SK-N-SH treated with all-trans-retinoic acid at 6 μM for 48 hours (cell line): Measurements from ENCODE around the gene ZCCHC9.

Experiments used
- ATAC-seq: fragments of 200-7000 bp; cut with Tn5 transposase; 3 replicates; pipeline ENCODE4 v1.9.1; 2020; ENCODE audit warnings: mild to moderate bottlenecking, moderate library complexity
- BACH2 ChIP-seq: fragments of 250-450 bp; sonication (Bioruptor Pico); IDR thresholded peaks from 2 replicates; pipeline ENCODE4 v1.9.0; 2021; ENCODE audit warnings: mild to moderate bottlenecking, borderline replicate concordance
- CSDC2 ChIP-seq: fragments of 250-450 bp; sonication (Bioruptor Pico); IDR thresholded peaks from 2 replicates; pipeline ENCODE4 v1.5.0; 2020; ENCODE audit warnings: mild to moderate bottlenecking, moderate library complexity
- ESRRG ChIP-seq: fragments of 250-450 bp; sonication (Bioruptor Pico); IDR thresholded peaks from 2 replicates; pipeline ENCODE4 v1.6.1; 2021; ENCODE audit warnings: mild to moderate bottlenecking
- GLIS3 ChIP-seq: fragments of 250-450 bp; sonication (Bioruptor Pico); IDR thresholded peaks from 2 replicates; pipeline ENCODE4 v1.5.0; 2020; ENCODE audit warnings: mild to moderate bottlenecking, moderate library complexity
- ISL1 ChIP-seq: fragments of 250-450 bp; sonication (Bioruptor Pico); IDR thresholded peaks from 2 replicates; pipeline ENCODE4 v2.1.2; 2022; ENCODE audit warnings: mild to moderate bottlenecking, moderate library complexity
- PPARA ChIP-seq: fragments of 250-450 bp; sonication (Bioruptor Pico); IDR thresholded peaks from 2 replicates; pipeline ENCODE4 v1.5.0; 2020; ENCODE audit warnings: mild to moderate bottlenecking, borderline replicate concordance
- RARB ChIP-seq: fragments of 250-450 bp; sonication (Bioruptor Pico); IDR thresholded peaks from 2 replicates; pipeline ENCODE4 v1.8.0; 2021; ENCODE audit warnings: mild to moderate bottlenecking, moderate library complexity
- SNAI2 ChIP-seq: fragments of 250-450 bp; sonication (Bioruptor Pico); IDR thresholded peaks from 2 replicates; pipeline ENCODE4 v1.5.0; 2020; ENCODE audit warnings: mild to moderate bottlenecking, moderate library complexity
- TCF4 ChIP-seq: fragments of 250-450 bp; sonication (Bioruptor Pico); IDR thresholded peaks from 2 replicates; pipeline ENCODE4 v1.8.0; 2021; ENCODE audit warnings: mild to moderate bottlenecking, moderate library complexity, borderline replicate concordance
- TOX ChIP-seq: fragments of 250-450 bp; sonication (Bioruptor Pico); IDR thresholded peaks from 2 replicates; pipeline ENCODE4 v1.8.0; 2021; ENCODE audit warnings: mild to moderate bottlenecking, moderate library complexity, borderline replicate concordance
- ZC3H10 ChIP-seq: fragments of 250-450 bp; sonication (Bioruptor Pico); IDR thresholded peaks from 2 replicates; pipeline ENCODE4 v1.5.1; 2021; ENCODE audit warnings: mild to moderate bottlenecking, moderate library complexity
- ZFP3 ChIP-seq: fragments of 250-450 bp; sonication (Bioruptor Pico); IDR thresholded peaks from 2 replicates; pipeline ENCODE4 v1.5.0; 2020; ENCODE audit warnings: mild to moderate bottlenecking, moderate library complexity
- ZFP30 ChIP-seq: fragments of 450-650 bp; formaldehyde crosslinking; IDR thresholded peaks from 2 replicates; pipeline ENCODE4 v1.5.0; 2022; ENCODE audit warnings: mild to moderate bottlenecking, moderate library complexity
- ZNF565 ChIP-seq: fragments of 450-650 bp; formaldehyde crosslinking; conservative IDR thresholded peaks from 2 replicates; pipeline ENCODE4 v1.5.0; 2020; ENCODE audit warnings: low read depth, mild to moderate bottlenecking, moderate library complexity
- ZNF70 ChIP-seq: fragments of 450-650 bp; formaldehyde crosslinking; IDR thresholded peaks from 2 replicates; pipeline ENCODE4 v1.5.0; 2020; ENCODE audit warnings: mild to moderate bottlenecking, moderate library complexity
- ZNF8 ChIP-seq: fragments of 450-650 bp; formaldehyde crosslinking; IDR thresholded peaks from 2 replicates; pipeline ENCODE4 v1.5.0; 2020; ENCODE audit warnings: mild to moderate bottlenecking, moderate library complexity
- TF ChIP-seq, protein P1 (sequence below): fragments of 250-450 bp; sonication (Bioruptor Pico); IDR thresholded peaks from 2 replicates; pipeline ENCODE4 v1.8.0; 2020; ENCODE audit warnings: mild to moderate bottlenecking, moderate library complexity, borderline replicate concordance
- TF ChIP-seq, protein P2 (sequence below): fragments of 250-450 bp; sonication (Bioruptor Pico); IDR thresholded peaks from 2 replicates; pipeline ENCODE4 v1.8.0; 2021; ENCODE audit warnings: low read depth, mild to moderate bottlenecking, moderate library complexity, borderline replicate concordance

ZCCHC9 gene, protein sequence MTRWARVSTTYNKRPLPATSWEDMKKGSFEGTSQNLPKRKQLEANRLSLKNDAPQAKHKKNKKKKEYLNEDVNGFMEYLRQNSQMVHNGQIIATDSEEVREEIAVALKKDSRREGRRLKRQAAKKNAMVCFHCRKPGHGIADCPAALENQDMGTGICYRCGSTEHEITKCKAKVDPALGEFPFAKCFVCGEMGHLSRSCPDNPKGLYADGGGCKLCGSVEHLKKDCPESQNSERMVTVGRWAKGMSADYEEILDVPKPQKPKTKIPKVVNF

DNA sequence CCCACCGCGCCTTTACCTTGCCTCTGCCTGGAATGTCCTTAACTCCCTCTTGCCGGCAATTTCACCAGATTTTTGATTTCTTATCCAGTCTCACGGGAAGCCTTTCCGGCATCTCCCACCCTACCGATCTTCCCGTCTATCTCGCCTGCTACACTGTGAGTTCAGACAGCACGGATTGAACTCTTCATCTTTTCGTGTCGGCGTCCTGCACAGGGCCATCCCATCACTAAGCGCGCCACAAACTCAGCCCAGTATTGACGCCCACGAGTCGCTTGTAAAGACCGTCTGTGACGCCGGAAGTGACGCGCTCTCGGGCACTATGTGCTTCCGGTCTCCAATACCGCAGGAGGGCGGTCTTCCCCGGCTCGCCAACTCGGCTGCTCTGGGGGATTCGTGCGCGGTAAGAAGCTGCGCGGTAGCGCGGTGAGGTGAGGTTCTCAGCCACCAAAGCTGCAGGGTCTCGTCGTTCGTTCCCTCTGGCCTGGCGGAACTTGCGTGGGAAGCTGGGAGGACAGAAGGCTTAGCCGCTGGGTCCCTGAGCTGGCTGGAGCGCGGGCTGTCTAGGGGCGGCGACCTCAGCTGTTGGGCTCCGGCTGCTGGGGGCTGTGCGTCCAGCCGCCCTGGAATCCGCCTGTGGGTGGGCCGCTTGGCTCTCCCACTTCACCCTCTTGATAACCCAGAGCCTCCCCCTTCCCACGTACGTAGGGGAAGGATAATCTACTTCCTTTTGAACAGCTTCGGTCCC, at the start of gene ZCCHC9:
Gene ZCCHC9, plus strand, starts transcription at position 317 of the 745 bp plus-strand sequence. CDS start 3,171 bp downstream, outside the sequence.
- peak; percentile 93 for ATAC-seq
- TF ChIP-seq TOX (CRISPR knock-in tag) (no peak), TCF4 (CRISPR knock-in tag) (no peak), ISL1 (CRISPR knock-in tag) (no peak), GLIS3 (no peak), ZNF8 (CRISPR knock-in tag) (no peak), ZFP3 (CRISPR knock-in tag) (no peak), CSDC2 (no peak), ZNF565 (CRISPR knock-in tag) (no peak; the same call in 1 of the 2 replicates), PPARA (no peak), RARB (CRISPR knock-in tag) (no peak), ZNF70 (CRISPR knock-in tag) (no peak), ZFP30 (CRISPR knock-in tag) (no peak), ZC3H10 (CRISPR knock-in tag) (no peak)
- TF ChIP-seq, protein P1, sequence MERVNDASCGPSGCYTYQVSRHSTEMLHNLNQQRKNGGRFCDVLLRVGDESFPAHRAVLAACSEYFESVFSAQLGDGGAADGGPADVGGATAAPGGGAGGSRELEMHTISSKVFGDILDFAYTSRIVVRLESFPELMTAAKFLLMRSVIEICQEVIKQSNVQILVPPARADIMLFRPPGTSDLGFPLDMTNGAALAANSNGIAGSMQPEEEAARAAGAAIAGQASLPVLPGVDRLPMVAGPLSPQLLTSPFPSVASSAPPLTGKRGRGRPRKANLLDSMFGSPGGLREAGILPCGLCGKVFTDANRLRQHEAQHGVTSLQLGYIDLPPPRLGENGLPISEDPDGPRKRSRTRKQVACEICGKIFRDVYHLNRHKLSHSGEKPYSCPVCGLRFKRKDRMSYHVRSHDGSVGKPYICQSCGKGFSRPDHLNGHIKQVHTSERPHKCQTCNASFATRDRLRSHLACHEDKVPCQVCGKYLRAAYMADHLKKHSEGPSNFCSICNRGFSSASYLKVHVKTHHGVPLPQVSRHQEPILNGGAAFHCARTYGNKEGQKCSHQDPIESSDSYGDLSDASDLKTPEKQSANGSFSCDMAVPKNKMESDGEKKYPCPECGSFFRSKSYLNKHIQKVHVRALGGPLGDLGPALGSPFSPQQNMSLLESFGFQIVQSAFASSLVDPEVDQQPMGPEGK, result no peak

DNA sequence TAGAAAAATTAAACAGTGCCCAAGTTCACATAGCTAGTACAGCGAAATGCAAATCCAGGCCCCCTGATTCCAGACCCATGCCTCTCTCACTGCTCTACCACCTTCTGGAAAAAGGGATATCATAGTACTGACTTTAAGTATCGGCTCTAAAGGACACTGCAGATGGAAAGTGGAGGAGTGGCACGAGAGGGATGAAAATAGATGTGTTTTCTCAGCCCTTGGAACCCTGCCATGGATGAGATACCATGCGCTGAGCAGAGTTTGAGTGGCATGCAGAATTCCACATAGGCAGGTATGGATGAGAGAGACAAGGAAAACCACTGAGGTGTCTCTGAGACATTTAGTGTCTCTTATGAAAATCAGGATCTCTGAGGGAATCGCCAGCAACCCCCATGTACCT, 49.5 kb upstream of the ZCCHC9 start:
- ATAC-seq, result no peak
- TF ChIP-seq ZC3H10 (CRISPR knock-in tag), result no peak

DNA sequence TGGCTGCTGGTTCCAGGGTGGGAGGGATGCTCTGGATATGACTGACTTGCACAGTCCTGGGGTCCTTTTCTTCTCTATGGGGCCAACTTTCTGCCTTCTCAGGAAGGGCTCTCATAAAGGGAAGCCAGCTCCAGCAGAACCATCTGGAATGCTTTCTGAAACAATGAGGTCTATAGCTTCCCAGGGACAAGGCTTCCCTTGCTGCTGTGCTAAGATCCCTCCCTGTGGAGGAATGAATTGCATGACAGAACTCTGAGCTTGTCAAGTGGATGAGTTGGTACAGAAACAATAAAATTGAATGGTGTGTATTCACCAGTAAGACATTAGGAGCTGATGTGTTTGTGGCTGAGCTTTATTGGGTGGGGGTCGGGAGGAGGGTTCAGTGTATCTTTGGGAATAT, 48.5 kb upstream of the ZCCHC9 start:
- TF ChIP-seq ZC3H10 (CRISPR knock-in tag), result no peak
- no peak for TF ChIP-seq ZNF565 (CRISPR knock-in tag)
- TF ChIP-seq SNAI2 (CRISPR knock-in tag), result no peak
- TF ChIP-seq, protein P1, result no peak
- no peak for ATAC-seq

DNA sequence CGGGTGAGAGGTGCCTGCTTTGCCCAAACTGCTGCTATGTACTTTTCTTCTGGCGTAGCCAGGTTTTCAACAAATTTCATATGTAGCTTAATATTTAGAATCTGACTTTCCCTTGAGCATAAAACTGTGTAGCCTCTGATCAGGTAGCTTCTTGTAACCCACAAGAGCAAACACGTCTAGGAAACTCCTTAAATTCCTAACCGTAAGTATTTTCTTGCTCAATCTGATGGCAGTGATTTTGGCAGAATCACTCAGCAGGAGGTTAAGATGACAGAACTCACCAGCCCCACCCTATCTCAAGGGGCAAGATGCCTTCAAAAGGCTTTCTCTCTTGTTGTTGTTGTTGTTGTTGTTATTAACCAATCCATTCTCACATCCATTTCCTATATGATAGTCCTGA, 47.5 kb upstream of the ZCCHC9 start:
- ATAC-seq, result no peak
- TF ChIP-seq CSDC2 (no peak), ESRRG (CRISPR knock-in tag) (no peak), SNAI2 (CRISPR knock-in tag) (no peak)

DNA sequence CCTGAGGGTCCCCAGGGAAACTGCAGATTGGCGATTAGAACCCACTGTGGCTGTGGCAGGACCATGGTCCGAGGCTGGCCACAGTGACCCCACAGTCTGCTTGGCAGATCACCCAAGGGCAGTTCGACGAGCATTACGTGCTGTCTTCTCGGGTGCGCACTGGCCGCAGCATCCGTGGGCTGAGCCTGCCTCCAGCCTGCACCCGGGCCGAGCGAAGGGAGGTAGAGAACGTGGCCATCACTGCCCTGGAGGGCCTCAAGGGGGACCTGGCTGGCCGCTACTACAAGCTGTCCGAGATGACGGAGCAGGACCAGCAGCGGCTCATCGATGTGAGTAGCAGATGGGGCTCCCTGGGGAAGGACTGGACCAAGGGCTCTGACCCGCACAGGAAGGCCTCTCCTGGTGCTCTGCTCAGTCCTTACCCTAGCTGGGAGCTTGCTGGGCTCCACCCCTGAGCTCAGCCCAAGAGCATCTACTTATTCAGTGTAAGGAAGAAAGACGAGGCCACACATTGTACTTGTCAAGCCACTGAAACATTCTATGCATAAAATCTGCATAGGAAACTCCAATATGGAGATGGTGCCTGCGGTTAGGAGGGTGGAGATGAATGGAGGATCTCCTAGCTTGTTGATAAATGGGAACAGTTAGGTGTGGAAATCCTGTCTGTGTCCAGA, 46.4 kb upstream of the ZCCHC9 start:
- TF ChIP-seq ZNF565 (CRISPR knock-in tag) (no peak), ZFP3 (CRISPR knock-in tag) (no peak), ISL1 (CRISPR knock-in tag) (no peak), BACH2 (CRISPR knock-in tag) (no peak), GLIS3 (no peak)
- TF ChIP-seq, protein P2, sequence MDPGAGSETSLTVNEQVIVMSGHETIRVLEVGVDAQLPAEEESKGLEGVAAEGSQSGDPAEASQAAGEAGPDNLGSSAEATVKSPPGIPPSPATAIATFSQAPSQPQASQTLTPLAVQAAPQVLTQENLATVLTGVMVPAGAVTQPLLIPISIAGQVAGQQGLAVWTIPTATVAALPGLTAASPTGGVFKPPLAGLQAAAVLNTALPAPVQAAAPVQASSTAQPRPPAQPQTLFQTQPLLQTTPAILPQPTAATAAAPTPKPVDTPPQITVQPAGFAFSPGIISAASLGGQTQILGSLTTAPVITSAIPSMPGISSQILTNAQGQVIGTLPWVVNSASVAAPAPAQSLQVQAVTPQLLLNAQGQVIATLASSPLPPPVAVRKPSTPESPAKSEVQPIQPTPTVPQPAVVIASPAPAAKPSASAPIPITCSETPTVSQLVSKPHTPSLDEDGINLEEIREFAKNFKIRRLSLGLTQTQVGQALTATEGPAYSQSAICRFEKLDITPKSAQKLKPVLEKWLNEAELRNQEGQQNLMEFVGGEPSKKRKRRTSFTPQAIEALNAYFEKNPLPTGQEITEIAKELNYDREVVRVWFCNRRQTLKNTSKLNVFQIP (CRISPR knock-in tag), result no peak
- TF ChIP-seq, protein P1, result no peak
- no peak for ATAC-seq
